ENCODE measurements around the gene SLFN13.
A peak's percentile ranks its signal among the peaks of the same experiment; 100 is the strongest.
"Not testable (repeated sequence)": the region's sequence is repeated elsewhere in the genome, so short reads cannot be mapped to it uniquely, and the experiment has no call there.

The SLFN13 gene

GRCh38 chr17:35432176-35433074 is 16.1 kb downstream of the SLFN13 start, which contains the start of gene SLFN12:
Gene SLFN12 (minus strand): TSS chr17:35432500. CDS start chr17:35423028, 9,472 bp downstream.
- peak; percentile 73 for DNase-seq (ENCODE audit: low spot score)

GRCh38 chr17:35429702-35430101 is 18.9 kb downstream of the SLFN13 start:
- no peak for DNase-seq (ENCODE audit: low spot score)

GRCh38 chr17:35428229-35428628 is 20.3 kb downstream of the SLFN13 start:
- no peak for DNase-seq (ENCODE audit: low spot score)

- no peak for DNase-seq (ENCODE audit: low spot score)
Observed at GRCh38 chr17:35423761-35424160, 24.8 kb downstream of the SLFN13 start.

GRCh38 chr17:35421069-35421468 is 27.5 kb downstream of the SLFN13 start:
- DNase-seq (ENCODE audit: low spot score), result not testable (repeated sequence)

- DNase-seq (ENCODE audit: low spot score), result no peak
Observed at GRCh38 chr17:35416659-35417058, 31.9 kb downstream of the SLFN13 start.

- not testable (repeated sequence) for DNase-seq (ENCODE audit: low spot score)
Observed at GRCh38 chr17:35414707-35415106, 33.9 kb downstream of the SLFN13 start.

GRCh38 chr17:35414247-35414646 is 34.3 kb downstream of the SLFN13 start:
- DNase-seq (ENCODE audit: low spot score), result no peak

- DNase-seq (ENCODE audit: low spot score), result no peak
Observed at GRCh38 chr17:35407531-35407930, 41.0 kb downstream of the SLFN13 start.

- DNase-seq (ENCODE audit: low spot score), result no peak
Observed at GRCh38 chr17:35406568-35406967, 42.0 kb downstream of the SLFN13 start.

GRCh38 chr17:35404360-35404759 is 44.2 kb downstream of the SLFN13 start:
- no peak for DNase-seq (ENCODE audit: low spot score)

- DNase-seq (ENCODE audit: low spot score), result not testable (repeated sequence)
Observed at GRCh38 chr17:35393783-35394182, 54.8 kb downstream of the SLFN13 start.

GRCh38 chr17:35390663-35391062 is 57.9 kb downstream of the SLFN13 start:
- no peak for DNase-seq (ENCODE audit: low spot score)

- no peak for DNase-seq (ENCODE audit: low spot score)
Observed at GRCh38 chr17:35390156-35390555, 58.4 kb downstream of the SLFN13 start.

- DNase-seq (ENCODE audit: low spot score), result no peak
Observed at GRCh38 chr17:35387496-35387895, 61.1 kb downstream of the SLFN13 start.
